BE2C (cell line): Measurements from ENCODE around the gene PFN3.
A peak's percentile ranks its signal among the peaks of the same experiment; 100 is the strongest.

Experiments used
- DNase-seq: peaks from one replicate; pipeline ENCODE4 v3.0.0-alpha.2; 2020
- H3K27me3 ChIP-seq: fragments of 250-450 bp; sonication (Bioruptor Pico); 2 replicates; pipeline ENCODE4 v1.5.1; 2020; ENCODE audit warnings: mild to moderate bottlenecking
- H3K36me3 ChIP-seq: fragments of 250-450 bp; sonication (Bioruptor Pico); 2 replicates; pipeline ENCODE4 v1.5.1; 2020; ENCODE audit warnings: mild to moderate bottlenecking
- H3K4me1 ChIP-seq: fragments of 250-450 bp; sonication (Bioruptor Pico); 2 replicates; pipeline ENCODE4 v1.5.1; 2020
- H3K4me3 ChIP-seq: 2 replicates; pipeline ENCODE4 v1.5.1; 2011; ENCODE audit warnings: low read depth, low read length
- H3K9me3 ChIP-seq: fragments of 250-450 bp; sonication (Bioruptor Pico); 2 replicates; pipeline ENCODE4 v1.5.1; 2020
- CTCF ChIP-seq: IDR thresholded peaks from 2 replicates; pipeline ENCODE4 v1.5.1; 2012; ENCODE audit warnings: mild to moderate bottlenecking, low read depth, low read length

PFN3 gene

GRCh38 chr5:177396807-177397206 is 3.7 kb downstream of the PFN3 start:
- Histone ChIP-seq H3K27me3 (no peaks in the 10 kb centered on the region), H3K4me3 (no peak overlapping the region), H3K9me3 (no peaks in the 10 kb centered on the region), H3K36me3 (no peaks in the 10 kb centered on the region), H3K4me1 (no peaks in the 10 kb centered on the region)
- no peak for DNase-seq
- TF ChIP-seq CTCF: no peak

- H3K9me3 ChIP-seq: no peaks in the 10 kb centered on the region
- no peak overlapping the region for H3K4me3 ChIP-seq
- no peak for TF ChIP-seq CTCF
- H3K27me3 ChIP-seq: no peaks in the 10 kb centered on the region
- no peaks in the 10 kb centered on the region for H3K4me1 ChIP-seq
- H3K36me3 ChIP-seq: no peaks in the 10 kb centered on the region
- no peak for DNase-seq
These were observed 4.4 kb downstream of the PFN3 start for GRCh38 chr5:177396078-177396477.

GRCh38 chr5:177393990-177394389 is 6.5 kb downstream of the PFN3 start:
- no peaks in the 10 kb centered on the region for H3K9me3 ChIP-seq
- no peak overlapping the region for H3K4me3 ChIP-seq
- no peak for TF ChIP-seq CTCF
- no peaks in the 10 kb centered on the region for H3K4me1 ChIP-seq
- no peaks in the 10 kb centered on the region for H3K27me3 ChIP-seq
- no peak for DNase-seq
- H3K36me3 ChIP-seq: no peaks in the 10 kb centered on the region

- H3K4me1 ChIP-seq: no peaks in the 10 kb centered on the region
- no peaks in the 10 kb centered on the region for H3K9me3 ChIP-seq
- DNase-seq: no peak
- no peaks in the 10 kb centered on the region for H3K36me3 ChIP-seq
- H3K4me3 ChIP-seq: no peak overlapping the region
- no peaks in the 10 kb centered on the region for H3K27me3 ChIP-seq
- TF ChIP-seq CTCF: no peak
These were observed 7.2 kb downstream of the PFN3 start for GRCh38 chr5:177393206-177393765.

GRCh38 chr5:177392765-177393164 is 7.7 kb downstream of the PFN3 start:
- DNase-seq: no peak
- Histone ChIP-seq H3K4me1 (no peaks in the 10 kb centered on the region), H3K36me3 (no peaks in the 10 kb centered on the region), H3K27me3 (no peaks in the 10 kb centered on the region), H3K9me3 (no peaks in the 10 kb centered on the region), H3K4me3 (no peak overlapping the region)
- TF ChIP-seq CTCF: no peak

- H3K9me3 ChIP-seq: no peaks in the 10 kb centered on the region
- H3K4me3 ChIP-seq: no peak overlapping the region
- no peaks in the 10 kb centered on the region for H3K36me3 ChIP-seq
- H3K27me3 ChIP-seq: no peaks in the 10 kb centered on the region
- peak; percentile 87 for DNase-seq
- peak; percentile 99 for TF ChIP-seq CTCF
- H3K4me1 ChIP-seq: no peaks in the 10 kb centered on the region
These were observed 9.8 kb downstream of the PFN3 start for GRCh38 chr5:177390363-177391300.
